Measurements from ENCODE around the gene SAMHD1.
"Not testable (repeated sequence)": the region's sequence is repeated elsewhere in the genome, so short reads cannot be mapped to it uniquely, and the experiment has no call there.

Gene SAMHD1

DNA sequence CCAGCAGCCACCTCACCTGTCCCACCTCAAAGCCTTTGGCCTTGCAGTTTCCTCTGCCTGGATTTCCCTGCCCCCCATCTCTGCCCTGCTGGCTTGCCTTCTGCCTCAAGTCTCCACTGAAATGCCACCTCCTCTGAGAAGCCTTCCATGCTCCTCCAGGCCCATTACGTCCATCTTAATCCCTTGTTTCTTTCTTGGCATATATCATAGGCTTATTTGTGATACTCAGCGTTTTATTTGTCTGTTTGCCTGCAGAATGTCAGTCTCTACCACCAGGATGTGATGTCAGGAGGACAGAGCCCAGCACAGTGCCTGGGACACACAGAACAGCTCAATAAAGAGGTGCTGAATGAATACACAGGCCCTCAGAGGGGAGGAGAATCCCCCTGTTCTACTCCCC, 100.0 kb downstream of the SAMHD1 start:
- DNase-seq (ENCODE audit: low read depth): no peak

DNA sequence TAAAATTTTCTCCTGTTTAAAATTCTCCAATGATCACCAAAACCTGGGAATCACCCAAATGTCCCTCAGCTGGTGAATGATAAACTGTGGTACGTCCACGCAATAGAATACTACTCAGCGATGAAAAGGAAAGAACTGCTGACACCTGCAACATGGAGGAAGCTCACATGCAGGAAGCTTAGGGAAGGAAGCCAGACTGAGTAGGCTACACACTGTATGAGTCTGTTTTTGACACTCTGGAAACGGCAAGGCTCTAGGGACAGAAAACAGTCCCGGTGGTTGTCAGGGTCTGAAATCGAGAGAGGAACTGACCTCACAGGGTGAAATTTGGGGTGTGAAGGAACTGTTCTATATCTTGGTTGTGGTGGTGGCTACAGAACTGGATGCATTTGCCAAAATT, 100.7 kb downstream of the SAMHD1 start:
- DNase-seq (ENCODE audit: low read depth): no peak

DNA sequence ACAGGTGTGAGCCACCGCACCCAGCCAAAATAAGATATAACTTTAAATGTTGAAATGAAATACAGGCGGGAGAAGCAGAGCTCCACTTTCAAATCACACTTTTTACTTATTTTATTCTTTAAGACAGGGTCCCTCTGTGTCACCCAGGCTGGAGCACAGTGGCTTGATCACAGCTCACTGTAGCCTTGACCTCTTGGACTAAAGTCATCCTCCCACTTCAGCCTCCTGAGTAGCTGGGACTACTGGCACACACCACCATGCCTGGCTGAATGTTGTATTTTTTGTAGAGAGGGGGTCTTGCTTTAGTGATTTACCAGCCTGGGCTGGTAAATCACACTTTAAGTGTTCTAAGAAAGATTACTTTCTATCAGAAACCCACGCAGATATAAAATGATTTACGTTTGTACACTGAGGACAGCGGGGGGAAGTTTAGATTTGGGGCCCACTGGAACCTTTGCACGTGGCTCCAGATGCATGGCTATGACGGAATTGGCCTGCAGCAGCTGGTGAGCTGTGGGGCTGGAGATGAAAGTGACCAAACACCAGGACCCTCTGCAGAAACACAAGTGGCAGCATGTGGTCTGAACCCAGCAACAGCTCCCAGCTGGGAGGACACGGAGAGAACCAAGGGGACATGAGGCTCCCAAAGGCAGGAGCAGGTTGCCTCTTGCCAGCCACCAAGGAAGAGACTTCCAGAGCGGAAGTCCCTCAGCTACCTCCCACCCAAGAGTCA, 102.0 kb downstream of the SAMHD1 start:
- no peak for DNase-seq (ENCODE audit: low read depth)

DNA sequence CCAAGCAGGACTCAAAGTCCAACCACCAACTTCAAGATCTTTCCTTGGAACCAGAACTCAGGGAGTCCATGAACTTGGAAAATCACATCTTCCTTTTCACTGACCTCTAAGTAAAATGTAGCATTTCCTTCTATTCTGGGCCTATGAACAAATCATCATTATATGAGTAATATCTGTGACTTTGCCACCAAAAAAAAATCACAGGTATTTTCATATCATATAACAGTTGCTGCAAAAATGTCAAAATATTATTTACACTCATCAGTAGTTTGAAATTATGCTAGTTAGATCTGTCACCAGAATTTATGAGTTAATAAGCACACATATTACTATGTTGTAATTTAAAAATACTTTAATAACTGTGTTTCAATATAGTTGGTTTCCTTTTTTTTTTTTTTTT, 102.8 kb downstream of the SAMHD1 start:
- no peak for DNase-seq (ENCODE audit: low read depth)

DNA sequence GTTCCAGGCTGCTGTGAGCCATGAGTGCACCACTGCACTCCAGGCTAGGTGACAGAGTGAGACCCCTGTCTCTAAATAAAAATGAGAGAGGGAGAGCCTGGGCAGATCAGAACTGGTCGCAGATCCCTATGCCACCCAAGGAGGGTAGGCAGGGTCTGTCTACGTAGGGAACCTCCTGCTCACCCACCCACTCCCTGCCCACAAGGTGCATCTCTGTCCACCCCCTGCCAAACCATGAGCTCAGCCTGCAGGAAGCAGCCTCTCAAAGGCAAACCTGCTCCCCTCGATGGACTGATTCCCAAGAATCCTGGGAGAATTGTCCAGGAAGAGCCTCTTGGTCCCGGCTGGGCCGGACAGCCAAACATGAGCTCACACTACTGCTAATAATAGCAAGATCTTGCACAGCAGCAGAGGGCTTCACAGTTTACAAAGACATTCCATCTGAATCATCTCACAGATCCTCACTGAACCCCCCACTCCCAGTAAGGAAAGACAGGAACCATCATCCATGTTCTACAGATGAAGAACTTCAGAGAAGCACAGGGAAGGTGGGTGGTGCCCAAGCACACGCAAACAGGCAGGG, 103.3 kb downstream of the SAMHD1 start:
- no peak for DNase-seq (ENCODE audit: low read depth)

DNA sequence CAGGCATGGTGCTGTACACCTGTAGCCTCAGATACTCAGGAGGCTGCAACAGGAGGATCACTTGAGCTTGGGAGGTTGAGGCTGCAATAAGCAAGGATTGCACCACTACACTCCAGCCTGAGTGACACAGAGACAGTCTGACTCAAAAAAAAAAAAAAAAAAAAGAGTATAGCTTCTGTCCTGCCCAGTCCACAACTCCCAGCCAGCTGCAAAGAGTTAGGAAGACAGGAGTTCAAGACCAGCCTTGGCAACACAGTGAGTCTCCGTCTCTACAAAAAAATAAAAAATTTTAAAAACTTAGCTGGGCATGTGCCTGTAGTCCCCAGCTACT, 103.8 kb downstream of the SAMHD1 start:
- DNase-seq (ENCODE audit: low read depth): no peak

DNA sequence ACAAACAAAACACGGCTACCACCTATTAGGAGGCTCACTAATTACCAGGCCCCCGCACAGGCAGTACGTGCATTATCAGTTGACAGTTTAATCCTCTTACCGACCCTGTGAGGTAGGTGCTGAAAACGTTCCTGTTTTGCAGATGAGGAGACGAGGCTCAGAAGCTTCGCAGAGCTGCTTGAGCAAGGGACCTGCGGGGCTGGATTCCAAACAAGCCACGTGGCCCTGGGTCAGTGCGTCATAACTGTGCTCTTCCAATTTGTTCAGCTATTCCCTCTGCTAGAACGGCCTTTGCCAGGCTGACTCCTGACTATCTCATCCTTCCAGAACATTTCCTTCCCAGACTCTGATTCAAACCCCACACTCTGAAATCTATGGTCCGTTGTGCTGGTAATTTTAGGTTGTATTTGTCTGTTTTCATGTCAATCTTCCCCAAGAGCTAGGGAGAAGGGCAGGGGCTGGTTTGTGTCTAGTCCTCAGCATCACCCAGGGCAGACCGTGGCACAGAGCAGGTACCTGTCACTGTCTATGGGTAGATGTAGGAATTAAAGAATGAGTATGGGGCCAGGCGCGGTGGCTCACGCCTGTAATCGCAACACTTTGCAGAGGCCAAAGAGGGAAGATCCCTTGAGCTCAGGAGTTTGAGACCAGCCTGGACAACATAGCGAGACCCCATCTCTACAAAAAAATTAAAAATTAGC, 104.3 kb downstream of the SAMHD1 start:
- no peak for DNase-seq (ENCODE audit: low read depth)

DNA sequence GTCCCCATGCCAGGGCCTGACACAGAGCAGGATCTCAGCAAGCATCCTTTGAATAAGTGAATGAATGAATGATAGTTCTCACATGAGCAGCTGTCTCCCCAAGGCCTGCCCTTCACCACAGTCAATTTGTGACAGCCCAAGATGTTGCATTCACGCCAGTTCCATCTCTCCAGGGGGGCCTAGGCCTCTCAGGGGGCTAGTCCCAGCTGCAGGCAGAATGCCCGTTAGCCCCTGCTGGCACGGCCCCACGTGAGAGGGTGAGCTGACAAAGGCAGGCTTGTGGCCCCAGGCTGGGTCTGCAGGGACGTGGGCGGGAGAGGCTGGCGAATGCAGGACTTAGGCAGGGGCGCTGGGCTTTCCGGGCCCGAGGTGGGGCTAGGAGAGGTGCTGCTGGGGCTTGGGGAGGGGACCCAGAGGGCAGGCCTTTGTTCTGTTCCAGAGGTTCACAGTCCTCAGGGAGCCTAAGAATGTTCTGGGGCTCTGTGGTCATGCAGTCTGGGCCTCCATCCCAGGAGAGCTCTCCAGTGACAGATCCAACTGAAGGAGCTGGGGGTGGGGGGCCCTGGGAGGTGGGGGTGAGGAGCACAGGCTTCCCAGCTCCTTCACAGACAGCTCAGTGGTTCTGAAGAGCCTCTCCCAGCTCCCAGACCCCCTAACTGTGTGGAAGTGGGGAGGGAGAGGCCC, 106.1 kb downstream of the SAMHD1 start:
- DNase-seq (ENCODE audit: low read depth): no peak

DNA sequence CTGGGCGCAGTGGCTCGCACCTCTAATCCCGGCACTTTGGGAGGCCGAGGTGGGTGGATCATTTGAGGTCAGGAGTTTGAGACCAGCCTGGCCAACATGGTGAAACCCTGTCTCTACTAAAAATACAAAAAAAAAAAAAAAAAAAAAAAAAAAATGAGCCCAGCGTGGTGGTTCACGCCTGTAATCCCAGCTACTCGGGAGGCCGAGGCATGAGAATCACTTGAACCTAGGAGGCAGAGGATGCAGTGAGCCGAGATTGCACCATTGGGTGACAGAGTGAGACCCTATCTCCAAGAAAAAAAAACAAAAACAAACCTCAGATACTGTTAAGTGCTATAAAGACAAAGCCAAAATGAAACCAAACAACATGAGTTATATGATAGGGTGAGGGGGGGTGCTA, 110.5 kb downstream of the SAMHD1 start:
- DNase-seq (ENCODE audit: low read depth): not testable (repeated sequence)
